Activated naive CD4-positive, alpha-beta T cell treated with anti-CD3 and anti-CD28 coated beads for 36 hours (primary cell): ENCODE results near the gene CYP11A1. TPM values are rescaled to one million over a fixed set of nuclear protein-coding genes. Genes with fewer than 3 reads are reported as not detected.

Experiments
- CTCF ChIA-PET: fragments of 350-600 bp; sonication (Branson Sonifier 250); formaldehyde crosslinking; loops from one replicate; lab custom pipeline; 2021; ENCODE audit warnings: antibody characterized with exemption; lab: Charles Lee
- DNase-seq: peaks from one replicate; pipeline ENCODE4 v3.0.0-alpha.2; 2020
- H3K27ac Mint-ChIP-seq: one replicate; pipeline ENCODE4 v1.8.0; 2021; ENCODE audit warnings: mild to moderate bottlenecking, mixed read lengths
- H3K27me3 Mint-ChIP-seq: one replicate; pipeline ENCODE4 v1.8.0; 2021; ENCODE audit warnings: low read depth, mixed read lengths
- H3K36me3 Mint-ChIP-seq: one replicate; pipeline ENCODE4 v1.8.0; 2021; ENCODE audit warnings: low read depth, mixed read lengths
- H3K4me1 Mint-ChIP-seq: one replicate; pipeline ENCODE4 v1.8.0; 2021; ENCODE audit warnings: low read depth, mixed read lengths
- H3K4me3 Mint-ChIP-seq: one replicate; pipeline ENCODE4 v1.8.0; 2021; ENCODE audit warnings: mild to moderate bottlenecking, moderate library complexity, mixed read lengths
- H3K9me3 Mint-ChIP-seq: one replicate; pipeline ENCODE4 v1.8.0; 2021; ENCODE audit warnings: mixed read lengths
- intact Hi-C: fragments of 100-400 bp; cut with micrococcal nuclease; formaldehyde crosslinking; loops from one replicate; pipeline ENCODE4 v1.15.1; 2023
- total RNA-seq, 2 experiments: library from RNA; stranded (reverse); gene quantifications; one replicate each; pipeline ENCODE4 v1.2.3, GENCODE V29; 2021

Gene CYP11A1
- total RNA-seq, 2 experiments from 2014 or later: not detected

GRCh38 chr15:74399511-74400312, 32.3 kb upstream of the CYP11A1 start:
- peaks cover 90% of the 10 kb centered on the region for H3K4me1 Mint-ChIP-seq
- DNase-seq: peak; percentile 83
- H3K9me3 Mint-ChIP-seq: no peaks in the 10 kb centered on the region
- peak overlapping the region; percentile 87 for H3K27ac Mint-ChIP-seq
- H3K36me3 Mint-ChIP-seq: peaks cover 3% of the 10 kb centered on the region
- peak overlapping the region; percentile 36 for H3K4me3 Mint-ChIP-seq
- intact Hi-C loops: loop anchor here (1.0 to 5.0 kb wide), 3 partner anchors 15 to 1051 kb away; partner anchors contain the start of genes PML, SIN3A and STOML1
- no peaks in the 10 kb centered on the region for H3K27me3 Mint-ChIP-seq
- CTCF ChIA-PET: interaction anchor here (0.6 to 6.2 kb wide), 6 partner anchors 15 to 62 kb away, joined by 3 to 28 read pairs (median 4); no protein-coding TSS in a partner anchor

- intact Hi-C loops: no loop called here
- Mint-ChIP-seq H3K27me3 (no peaks in the 10 kb centered on the region), H3K4me3 (no peak overlapping the region), H3K9me3 (no peaks in the 10 kb centered on the region), H3K36me3 (no peaks in the 10 kb centered on the region), H3K4me1 (peaks cover 90% of the 10 kb centered on the region), H3K27ac (peak overlapping the region; percentile 87)
- no peak for DNase-seq
- CTCF ChIA-PET: interaction anchor here (1.3 to 6.2 kb wide), 3 partner anchors 14 to 23 kb away, joined by 4 to 28 read pairs (median 4); no protein-coding TSS in a partner anchor
Measured at GRCh38 chr15:74399100-74399499, 31.7 kb upstream of the CYP11A1 start.

- peak; percentile 18 for DNase-seq
- H3K27me3 Mint-ChIP-seq: no peaks in the 10 kb centered on the region
- no peaks in the 10 kb centered on the region for H3K36me3 Mint-ChIP-seq
- H3K9me3 Mint-ChIP-seq: no peaks in the 10 kb centered on the region
- H3K4me3 Mint-ChIP-seq: no peak overlapping the region
- H3K27ac Mint-ChIP-seq: peak overlapping the region; percentile 87
- CTCF ChIA-PET: interaction anchor here (1.0 to 6.2 kb wide), 3 partner anchors 9 to 22 kb away, joined by 3 to 28 read pairs (median 4); no protein-coding TSS in a partner anchor
- intact Hi-C loops: no loop called here
- H3K4me1 Mint-ChIP-seq: peaks cover 89% of the 10 kb centered on the region
Measured at GRCh38 chr15:74398183-74398582, 30.7 kb upstream of the CYP11A1 start.

GRCh38 chr15:74397239-74398068, 30.0 kb upstream of the CYP11A1 start:
- no peak for DNase-seq
- Mint-ChIP-seq H3K4me1 (peaks cover 89% of the 10 kb centered on the region), H3K27ac (peak overlapping the region; percentile 87), H3K27me3 (no peaks in the 10 kb centered on the region), H3K36me3 (no peaks in the 10 kb centered on the region), H3K4me3 (no peak overlapping the region), H3K9me3 (no peaks in the 10 kb centered on the region)
- CTCF ChIA-PET: interaction anchor here (0.6 to 1.6 kb wide), 4 partner anchors 9 to 42 kb away, joined by 3 to 5 read pairs (median 3); no protein-coding TSS in a partner anchor
- intact Hi-C loops: no loop called here

GRCh38 chr15:74396445-74397238, 29.2 kb upstream of the CYP11A1 start:
- CTCF ChIA-PET: interaction anchor here (0.9 to 1.6 kb wide), 5 partner anchors 12 to 76 kb away, joined by 3 to 5 read pairs (median 3); no protein-coding TSS in a partner anchor
- no peaks in the 10 kb centered on the region for H3K36me3 Mint-ChIP-seq
- H3K27me3 Mint-ChIP-seq: no peaks in the 10 kb centered on the region
- intact Hi-C loops: no loop called here
- peak; percentile 83 for DNase-seq
- peak overlapping the region; percentile 87 for H3K27ac Mint-ChIP-seq
- peaks cover 89% of the 10 kb centered on the region for H3K4me1 Mint-ChIP-seq
- no peaks in the 10 kb centered on the region for H3K9me3 Mint-ChIP-seq
- peak overlapping the region; percentile 41 for H3K4me3 Mint-ChIP-seq

GRCh38 chr15:74396146-74396438, 28.6 kb upstream of the CYP11A1 start:
- H3K36me3 Mint-ChIP-seq: no peaks in the 10 kb centered on the region
- no peaks in the 10 kb centered on the region for H3K27me3 Mint-ChIP-seq
- intact Hi-C loops: no loop called here
- CTCF ChIA-PET: interaction anchor here (0.9 to 1.6 kb wide), 5 partner anchors 11 to 75 kb away, joined by 3 to 5 read pairs (median 3); no protein-coding TSS in a partner anchor
- no peak overlapping the region for H3K4me3 Mint-ChIP-seq
- peaks cover 89% of the 10 kb centered on the region for H3K4me1 Mint-ChIP-seq
- no peaks in the 10 kb centered on the region for H3K9me3 Mint-ChIP-seq
- no peak for DNase-seq
- peak overlapping the region; percentile 87 for H3K27ac Mint-ChIP-seq

- H3K36me3 Mint-ChIP-seq: no peaks in the 10 kb centered on the region
Measured at GRCh38 chr15:74395319-74396145, 28.1 kb upstream of the CYP11A1 start.

GRCh38 chr15:74394090-74394846, 26.8 kb upstream of the CYP11A1 start:
- no peak for DNase-seq
- CTCF ChIA-PET: interaction anchor here (0.8 to 1.7 kb wide), 3 partner anchors 9 to 12 kb away, joined by 3 to 4 read pairs (median 3); no protein-coding TSS in a partner anchor
- Mint-ChIP-seq H3K4me3 (no peak overlapping the region), H3K27ac (peak overlapping the region; percentile 1), H3K36me3 (no peaks in the 10 kb centered on the region), H3K27me3 (no peaks in the 10 kb centered on the region), H3K4me1 (peaks cover 80% of the 10 kb centered on the region), H3K9me3 (no peaks in the 10 kb centered on the region)
- intact Hi-C loops: no loop called here

More at GRCh38 chr15:74395319-74396145, 28.1 kb upstream of the CYP11A1 start:
- no peaks in the 10 kb centered on the region for H3K9me3 Mint-ChIP-seq
- no peak for DNase-seq
- no peaks in the 10 kb centered on the region for H3K27me3 Mint-ChIP-seq
- no peak overlapping the region for H3K4me3 Mint-ChIP-seq
- CTCF ChIA-PET: interaction anchor here (0.9 to 1.6 kb wide), 5 partner anchors 10 to 75 kb away, joined by 3 to 5 read pairs (median 3); no protein-coding TSS in a partner anchor
- intact Hi-C loops: no loop called here
- H3K4me1 Mint-ChIP-seq: peaks cover 89% of the 10 kb centered on the region
- H3K27ac Mint-ChIP-seq: peak overlapping the region; percentile 87

GRCh38 chr15:74393423-74393822, 26.0 kb upstream of the CYP11A1 start:
- Mint-ChIP-seq H3K4me1 (peaks cover 73% of the 10 kb centered on the region), H3K27ac (no peak overlapping the region), H3K9me3 (no peaks in the 10 kb centered on the region), H3K4me3 (no peak overlapping the region), H3K27me3 (no peaks in the 10 kb centered on the region), H3K36me3 (no peaks in the 10 kb centered on the region)
- intact Hi-C loops: no loop called here
- DNase-seq: no peak
- CTCF ChIA-PET: interaction anchor here (1.7 kb wide), 1 partner anchor 11 kb away, joined by 4 read pairs; no protein-coding TSS in a partner anchor

GRCh38 chr15:74392902-74393301, 25.5 kb upstream of the CYP11A1 start:
- CTCF ChIA-PET: interaction anchor here (1.7 kb wide), 1 partner anchor 10 kb away, joined by 4 read pairs; no protein-coding TSS in a partner anchor
- no peak overlapping the region for H3K27ac Mint-ChIP-seq
- H3K9me3 Mint-ChIP-seq: no peaks in the 10 kb centered on the region
- no peaks in the 10 kb centered on the region for H3K27me3 Mint-ChIP-seq
- peaks cover 67% of the 10 kb centered on the region for H3K4me1 Mint-ChIP-seq
- no peaks in the 10 kb centered on the region for H3K36me3 Mint-ChIP-seq
- intact Hi-C loops: no loop called here
- no peak overlapping the region for H3K4me3 Mint-ChIP-seq
- no peak for DNase-seq
